Stimulated activated CD4-positive, alpha-beta T cell treated with anti-CD3 and anti-CD28 coated beads, Interleukin-4, amount 100 ng/mL, for 1 hour (primary cell): ENCODE data around the gene APOBR.
"Not testable (repeated sequence)": the region's sequence is repeated elsewhere in the genome, so short reads cannot be mapped to it uniquely, and the experiment has no call there.

ENCODE experiments used
- DNase-seq: peaks from one replicate; pipeline ENCODE4 v3.0.0-alpha.2; 2020

The APOBR gene

GRCh38 chr16:28499854-28500253 is 5.4 kb downstream of the APOBR start:
- no peak for DNase-seq

GRCh38 chr16:28500476-28501180 is 6.2 kb downstream of the APOBR start:
- DNase-seq, result not testable (repeated sequence)

- DNase-seq, result no peak
Measured at GRCh38 chr16:28501258-28502232, 7.1 kb downstream of the APOBR start.

GRCh38 chr16:28502290-28502689 is 7.8 kb downstream of the APOBR start:
- DNase-seq, result no peak

- no peak for DNase-seq
Measured at GRCh38 chr16:28503470-28504259, 9.2 kb downstream of the APOBR start.

- no peak for DNase-seq
Measured at GRCh38 chr16:28504707-28505404, 10.4 kb downstream of the APOBR start.

GRCh38 chr16:28505489-28506137 is 11.2 kb downstream of the APOBR start:
- DNase-seq, result no peak

- no peak for DNase-seq
Measured at GRCh38 chr16:28511031-28511430, 16.6 kb downstream of the APOBR start.

GRCh38 chr16:28511801-28512789 is 17.7 kb downstream of the APOBR start:
- DNase-seq, result no peak

GRCh38 chr16:28513484-28514181 is 19.2 kb downstream of the APOBR start:
- DNase-seq, result no peak

GRCh38 chr16:28514246-28514645 is 19.8 kb downstream of the APOBR start:
- no peak for DNase-seq

GRCh38 chr16:28520672-28521071 is 26.2 kb downstream of the APOBR start:
- no peak for DNase-seq

GRCh38 chr16:28521436-28521835 is 27.0 kb downstream of the APOBR start:
- DNase-seq, result no peak

- DNase-seq, result no peak
Measured at GRCh38 chr16:28522792-28523191, 28.3 kb downstream of the APOBR start.

- no peak for DNase-seq
Measured at GRCh38 chr16:28524681-28525171, 30.3 kb downstream of the APOBR start.

GRCh38 chr16:28526201-28527099 is 32.0 kb downstream of the APOBR start:
- DNase-seq, result no peak

GRCh38 chr16:28527100-28527785 is 32.8 kb downstream of the APOBR start:
- DNase-seq, result not testable (repeated sequence)

GRCh38 chr16:28527985-28528384 is 33.5 kb downstream of the APOBR start:
- no peak for DNase-seq
